Activated CD4-positive, alpha-beta T cell treated with anti-CD3 and anti-CD28 coated beads, Interleukin-2, amount 50 U/mL, for 1 hour (primary cell): ENCODE measurements around the gene PRRX1.

Experiments used
- DNase-seq: peaks from one replicate; pipeline ENCODE4 v3.0.0-alpha.2; 2020

The PRRX1 gene

GRCh38 chr1:170725326-170725725, 61.4 kb downstream of the PRRX1 start:
- DNase-seq = no peak

DNA sequence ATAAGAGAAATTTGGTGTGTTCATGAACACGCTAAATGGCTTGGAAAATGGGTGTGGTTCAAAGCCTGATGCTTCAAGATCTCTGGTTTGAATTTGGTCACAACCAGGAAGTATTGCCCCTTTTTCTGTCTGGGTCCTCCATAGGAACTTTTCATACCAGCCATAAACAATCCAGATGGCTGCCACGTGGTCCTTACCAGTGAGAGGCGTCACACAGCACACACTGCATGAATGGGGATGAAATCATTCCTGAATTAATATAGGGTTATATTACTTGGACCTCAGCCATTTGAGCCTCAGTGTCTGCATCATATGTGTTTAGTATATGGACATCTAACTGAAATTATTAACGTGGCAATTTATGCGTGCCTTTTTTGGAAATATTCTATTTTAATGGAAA, 64.0 kb downstream of the PRRX1 start:
- DNase-seq = no peak

GRCh38 chr1:170729225-170730002, 65.5 kb downstream of the PRRX1 start:
- DNase-seq = no peak

GRCh38 chr1:170730014-170730413, 66.1 kb downstream of the PRRX1 start:
- DNase-seq = no peak

DNA sequence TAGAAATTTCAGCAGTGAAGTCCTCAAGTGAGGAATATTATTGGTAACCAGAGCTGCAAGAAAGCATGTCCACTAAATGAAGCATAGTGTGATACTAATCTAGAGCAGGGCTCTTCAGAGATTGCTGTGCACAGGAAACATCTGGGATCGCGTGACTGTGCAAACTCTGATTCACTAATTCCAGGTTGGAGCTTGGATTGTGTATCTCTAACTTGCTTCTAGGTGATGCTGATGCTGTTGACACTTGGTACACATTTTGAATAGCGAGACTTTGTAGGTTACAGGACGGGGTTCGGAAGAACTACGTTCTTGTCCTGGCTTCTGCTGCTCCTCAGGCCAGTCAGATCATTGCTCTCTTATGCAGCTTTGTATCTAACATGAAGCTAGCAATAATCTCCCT, 66.5 kb downstream of the PRRX1 start:
- DNase-seq = no peak

DNA sequence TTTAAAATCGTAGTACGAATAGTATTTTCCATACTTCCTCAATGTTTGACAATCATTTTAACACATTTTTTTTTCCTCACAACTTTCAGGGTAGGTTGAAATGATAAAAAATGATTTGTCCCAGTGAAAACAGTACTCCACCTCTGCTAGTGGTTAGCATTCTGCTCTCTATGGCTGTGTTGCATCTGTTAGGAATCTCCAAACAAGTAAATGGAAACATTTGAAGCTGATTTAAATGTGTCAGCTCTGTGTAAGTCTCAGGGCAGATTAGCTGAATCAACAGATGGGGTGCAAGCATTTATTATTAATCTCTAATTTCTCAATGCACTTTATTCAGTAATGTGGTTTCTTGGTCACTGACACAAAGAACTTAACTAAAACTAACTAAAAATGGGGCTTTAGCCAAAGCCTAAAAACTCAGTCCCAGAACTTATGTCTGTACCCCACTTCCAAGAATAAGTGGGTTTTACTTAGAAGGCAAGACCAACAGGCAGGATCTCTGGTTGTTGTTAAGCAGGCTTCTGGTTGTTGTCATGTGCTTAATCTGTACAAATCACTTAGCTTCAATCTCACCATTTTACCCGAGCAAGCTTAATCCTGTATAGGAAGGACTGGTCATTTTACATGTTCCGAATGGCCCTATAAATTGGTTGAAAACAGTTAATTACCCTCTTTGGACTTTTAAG, 67.8 kb downstream of the PRRX1 start:
- DNase-seq = no peak

DNA sequence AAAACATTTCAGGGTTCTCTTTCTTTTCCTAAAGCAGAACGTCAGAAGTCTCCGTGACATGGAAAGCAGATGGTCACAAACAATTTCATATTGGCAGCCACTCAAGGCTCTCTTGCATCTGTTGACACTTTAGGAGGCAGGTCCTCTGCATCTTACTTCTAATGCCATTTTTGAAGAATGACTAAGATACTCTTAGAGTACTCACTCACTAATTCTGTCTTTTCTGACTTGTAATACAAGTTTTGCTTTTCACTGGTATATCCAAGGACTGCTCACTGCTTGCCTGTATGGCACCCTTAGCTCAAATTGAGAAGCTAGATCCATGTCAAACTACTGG, 68.3 kb downstream of the PRRX1 start:
- no peak for DNase-seq

DNA sequence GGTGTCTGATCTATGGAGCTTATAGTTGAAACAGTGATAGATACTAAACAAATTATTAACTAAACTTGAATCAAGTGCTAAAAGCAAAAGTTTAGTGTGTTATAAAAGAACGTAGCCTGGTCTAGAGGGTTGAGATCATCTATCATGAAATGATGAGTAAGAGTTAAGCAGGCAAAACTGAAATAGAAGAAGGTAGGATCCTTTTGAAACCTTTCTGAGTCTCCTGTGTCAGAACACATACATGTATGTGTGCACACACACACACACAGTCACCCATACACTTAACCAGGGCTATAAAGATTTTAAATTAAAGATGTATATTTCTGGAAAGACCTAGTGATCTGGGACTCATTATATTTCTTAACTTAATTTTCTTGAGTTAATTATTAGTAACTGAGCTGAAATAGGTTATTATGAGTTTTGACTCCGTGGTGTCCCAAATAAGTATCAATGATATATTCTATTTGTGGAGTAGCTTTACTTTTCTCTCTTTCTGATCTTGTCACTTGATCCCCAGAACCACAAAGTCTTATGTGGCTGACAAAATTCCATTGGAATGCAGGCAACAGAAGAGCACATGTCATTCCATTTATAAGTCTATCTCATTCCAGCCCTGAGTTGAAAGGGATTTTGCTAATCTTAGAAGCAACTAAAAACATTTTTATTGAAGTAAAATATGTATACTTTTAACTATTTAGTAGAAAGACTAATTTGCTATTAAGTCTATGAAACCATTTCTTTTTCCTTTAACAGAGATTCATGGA, 70.7 kb downstream of the PRRX1 start:
- DNase-seq = no peak

GRCh38 chr1:170735366-170736263, 71.7 kb downstream of the PRRX1 start:
- DNase-seq = no peak

- no peak for DNase-seq
These were observed 75.9 kb downstream of the PRRX1 start for GRCh38 chr1:170739803-170740202.

DNA sequence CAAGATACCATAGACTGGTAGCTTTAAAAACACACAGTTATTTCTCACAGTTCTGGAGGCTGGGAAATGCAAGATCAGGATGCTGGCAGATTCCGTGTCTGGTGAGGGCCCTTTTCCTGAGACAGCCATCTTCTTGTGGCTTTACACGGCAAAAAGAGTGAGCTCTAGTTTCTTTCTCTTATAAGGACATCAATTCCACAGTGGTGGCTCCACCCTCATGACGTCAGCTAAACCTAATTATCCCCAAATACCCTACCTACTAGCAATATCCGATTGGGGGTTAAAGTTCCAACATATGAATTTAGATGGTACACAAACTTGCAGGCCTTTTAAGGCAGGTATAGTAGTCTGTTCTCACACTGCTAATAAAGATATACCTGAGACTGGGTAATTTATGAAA, 77.7 kb downstream of the PRRX1 start:
- DNase-seq = no peak

- DNase-seq = no peak
These were observed 78.7 kb downstream of the PRRX1 start for GRCh38 chr1:170742600-170742999.

DNA sequence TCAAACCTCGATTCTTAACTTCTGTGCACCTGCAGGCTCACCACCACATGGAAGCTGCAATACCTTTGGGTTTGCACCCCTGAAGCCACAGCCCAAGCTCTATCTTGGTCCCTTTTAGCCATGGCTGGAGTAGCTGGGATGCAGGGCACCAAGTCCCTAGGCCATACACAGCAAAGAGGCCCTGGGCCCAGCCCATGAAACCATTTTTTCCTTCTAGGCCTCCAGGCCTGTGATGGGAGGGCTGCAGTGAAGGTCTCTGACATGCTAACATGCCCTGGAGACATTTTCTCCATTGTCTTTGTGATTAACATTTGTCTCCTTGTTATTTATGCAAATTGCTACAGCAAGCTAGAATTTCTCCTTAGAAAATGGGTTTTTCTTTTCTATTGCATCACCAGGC, 79.2 kb downstream of the PRRX1 start:
- no peak for DNase-seq

- DNase-seq = no peak
These were observed 85.6 kb downstream of the PRRX1 start for GRCh38 chr1:170749549-170749948.

DNA sequence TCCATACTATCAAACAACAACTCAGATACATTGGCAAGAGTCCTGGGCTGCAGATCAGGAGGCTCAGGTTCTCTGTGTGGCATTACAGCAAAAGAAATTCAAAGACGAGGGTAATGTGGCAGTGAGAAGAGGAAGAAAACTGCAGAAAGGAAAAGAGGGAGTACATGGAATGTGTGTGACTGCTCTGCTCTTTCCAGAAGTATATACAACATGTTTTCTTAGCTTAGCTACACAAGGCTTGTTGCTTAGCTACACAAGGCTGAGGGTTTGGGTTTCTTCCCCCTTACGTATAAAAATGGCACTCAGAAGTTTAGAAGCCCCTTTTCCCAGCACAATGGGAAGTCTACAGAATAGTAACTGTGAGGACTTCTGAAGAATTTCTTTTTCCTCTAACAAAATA, 86.0 kb downstream of the PRRX1 start:
- no peak for DNase-seq

GRCh38 chr1:170755795-170756194, 91.9 kb downstream of the PRRX1 start:
- no peak for DNase-seq

GRCh38 chr1:170758992-170759391, 95.1 kb downstream of the PRRX1 start:
- DNase-seq = no peak

GRCh38 chr1:170765279-170765678, 101.3 kb downstream of the PRRX1 start:
- no peak for DNase-seq

GRCh38 chr1:170765712-170766330, 101.9 kb downstream of the PRRX1 start:
- no peak for DNase-seq

- DNase-seq = no peak
These were observed 105.0 kb downstream of the PRRX1 start for GRCh38 chr1:170768929-170769328.

GRCh38 chr1:170769691-170770090, 105.8 kb downstream of the PRRX1 start:
- no peak for DNase-seq

DNA sequence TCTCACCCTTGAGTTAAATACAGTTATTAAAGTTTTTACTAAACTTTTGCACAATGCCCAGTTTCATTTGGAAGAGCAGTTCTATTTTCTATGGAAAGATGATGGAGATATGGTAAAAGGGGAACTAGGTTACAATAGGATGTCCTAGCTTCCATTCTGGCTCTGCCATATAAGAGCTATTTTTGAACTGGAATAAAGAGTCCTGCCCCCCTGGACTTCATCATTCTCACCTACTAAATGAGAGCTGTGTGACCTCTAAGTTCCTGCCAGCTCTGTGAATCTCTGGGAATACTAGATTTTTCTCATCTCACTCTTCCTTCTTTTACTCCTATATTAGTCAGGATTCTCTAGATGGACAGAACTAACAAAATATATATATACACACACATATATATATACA, 106.3 kb downstream of the PRRX1 start:
- no peak for DNase-seq

DNA sequence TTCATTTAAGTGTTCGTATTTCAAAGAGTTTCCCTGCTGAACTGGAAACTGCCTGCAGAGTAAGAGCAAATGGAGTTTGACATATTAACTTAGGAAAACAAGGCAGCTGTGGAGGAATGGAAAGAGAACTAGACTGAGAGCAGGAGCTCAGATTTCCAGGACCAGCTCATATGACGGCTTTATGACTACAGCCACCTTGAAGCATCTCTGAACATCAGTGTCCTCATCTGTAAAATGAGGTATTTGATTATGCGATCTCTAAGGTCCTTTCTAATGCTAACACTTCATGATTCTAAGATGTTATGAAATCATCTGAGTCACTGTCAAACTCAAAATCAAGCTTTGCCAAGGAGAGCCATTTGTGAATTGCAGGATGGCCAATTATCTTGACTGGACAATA, 112.3 kb downstream of the PRRX1 start:
- no peak for DNase-seq
